ENCODE results near the gene KPNA2. TPM values are rescaled to one million over a fixed set of nuclear protein-coding genes. Genes with fewer than 3 reads are reported as not detected.
A peak's percentile ranks its signal among the peaks of the same experiment; 100 is the strongest.

Gene KPNA2
- polyA plus RNA-seq, 3 donors: 23.2 to 36.1 (median 23.2) TPM

DNA sequence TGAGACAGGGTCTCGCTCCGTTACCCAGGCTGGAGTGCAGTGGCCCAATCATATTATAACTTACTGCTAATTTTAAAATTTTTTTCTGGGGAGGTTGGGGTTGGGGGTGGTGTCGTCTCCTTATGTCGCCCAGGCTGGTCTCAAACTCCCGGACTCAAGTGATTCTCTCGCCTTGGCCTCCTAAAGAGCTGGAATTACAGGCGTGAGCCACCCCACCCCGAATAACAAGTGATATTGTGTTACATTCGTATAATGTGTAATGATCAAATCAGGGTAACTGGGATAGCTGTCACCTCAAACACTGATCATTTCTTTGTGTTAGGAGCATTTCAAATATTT, 16.2 kb upstream of the KPNA2 start:
- Histone ChIP-seq H3K4me1 (ENCODE audit: control insufficient read depth in 1 of 2, insufficient read depth in 2 of 2, low read length in 2 of 2) (peaks cover 7% of the 10 kb centered on the region in 2 donors), H3K27ac (ENCODE audit: low read depth in 1 of 2, low read length in 2 of 2) (no peak overlapping the region), H3K79me2 (ENCODE audit: insufficient read depth, low read length) (no peaks in the 10 kb centered on the region), H3K4me2 (replicated peaks; ENCODE audit: extremely low read depth, low read length, poor library complexity, severe bottlenecking) (peak overlapping the region; percentile 85), H3K9me3 (replicated peaks in 1 of 2; ENCODE audit: control insufficient read depth in 1 of 2, insufficient read depth in 1 of 2, low read length in 2 of 2) (no peaks in the 10 kb centered on the region), H4K20me1 (ENCODE audit: insufficient read depth, low read length) (no peaks in the 10 kb centered on the region), H3K9ac (ENCODE audit: insufficient read depth, low read length, poor library complexity, severe bottlenecking) (no peak overlapping the region), H3K4me3 (replicated peaks in 1 of 3; ENCODE audit: low read depth in 2 of 3, low read length in 3 of 3) (peak overlapping the region in 1 of 3 experiments; percentile 82), H2AFZ (ENCODE audit: insufficient read depth, low read depth, low read length, poor library complexity, severe bottlenecking) (no peak overlapping the region), H3K27me3 (ENCODE audit: control insufficient read depth in 2 of 2, insufficient read depth in 2 of 2, low read length in 2 of 2) (no peaks in the 10 kb centered on the region), H3K36me3 (replicated peaks in 1 of 2; ENCODE audit: control insufficient read depth in 1 of 2, insufficient read depth in 2 of 2, low read length in 2 of 2) (no peaks in the 10 kb centered on the region)
- Mint-ChIP-seq H3K4me3 (peak overlapping the region in 1 of 2 donors; percentile 70), H3K9me3 (peaks cover 0 to 4% (median 3%) of the 10 kb centered on the region in 7 donors), H3K27ac (peak overlapping the region in 6 of 7 donors; percentile 59 to 90 (median 72)), H3K4me1 (peaks cover 10% of the 10 kb centered on the region), H3K27me3 (ENCODE audit: low read depth in 3 of 3) (peaks cover 0 to 5% (median 4%) of the 10 kb centered on the region in 3 donors), H3K36me3 (no peaks in the 10 kb centered on the region)
- no CpG with 5 or more reads among the region's 9 CpGs for WGBS (ENCODE audit: insufficient coverage)
- DNase-seq: no peak
- TF ChIP-seq, protein P1, sequence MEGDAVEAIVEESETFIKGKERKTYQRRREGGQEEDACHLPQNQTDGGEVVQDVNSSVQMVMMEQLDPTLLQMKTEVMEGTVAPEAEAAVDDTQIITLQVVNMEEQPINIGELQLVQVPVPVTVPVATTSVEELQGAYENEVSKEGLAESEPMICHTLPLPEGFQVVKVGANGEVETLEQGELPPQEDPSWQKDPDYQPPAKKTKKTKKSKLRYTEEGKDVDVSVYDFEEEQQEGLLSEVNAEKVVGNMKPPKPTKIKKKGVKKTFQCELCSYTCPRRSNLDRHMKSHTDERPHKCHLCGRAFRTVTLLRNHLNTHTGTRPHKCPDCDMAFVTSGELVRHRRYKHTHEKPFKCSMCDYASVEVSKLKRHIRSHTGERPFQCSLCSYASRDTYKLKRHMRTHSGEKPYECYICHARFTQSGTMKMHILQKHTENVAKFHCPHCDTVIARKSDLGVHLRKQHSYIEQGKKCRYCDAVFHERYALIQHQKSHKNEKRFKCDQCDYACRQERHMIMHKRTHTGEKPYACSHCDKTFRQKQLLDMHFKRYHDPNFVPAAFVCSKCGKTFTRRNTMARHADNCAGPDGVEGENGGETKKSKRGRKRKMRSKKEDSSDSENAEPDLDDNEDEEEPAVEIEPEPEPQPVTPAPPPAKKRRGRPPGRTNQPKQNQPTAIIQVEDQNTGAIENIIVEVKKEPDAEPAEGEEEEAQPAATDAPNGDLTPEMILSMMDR (IDR thresholded peaks at IDR 0.05): no peak
- intact Hi-C loops (cut with micrococcal nuclease): no loop called here

DNA sequence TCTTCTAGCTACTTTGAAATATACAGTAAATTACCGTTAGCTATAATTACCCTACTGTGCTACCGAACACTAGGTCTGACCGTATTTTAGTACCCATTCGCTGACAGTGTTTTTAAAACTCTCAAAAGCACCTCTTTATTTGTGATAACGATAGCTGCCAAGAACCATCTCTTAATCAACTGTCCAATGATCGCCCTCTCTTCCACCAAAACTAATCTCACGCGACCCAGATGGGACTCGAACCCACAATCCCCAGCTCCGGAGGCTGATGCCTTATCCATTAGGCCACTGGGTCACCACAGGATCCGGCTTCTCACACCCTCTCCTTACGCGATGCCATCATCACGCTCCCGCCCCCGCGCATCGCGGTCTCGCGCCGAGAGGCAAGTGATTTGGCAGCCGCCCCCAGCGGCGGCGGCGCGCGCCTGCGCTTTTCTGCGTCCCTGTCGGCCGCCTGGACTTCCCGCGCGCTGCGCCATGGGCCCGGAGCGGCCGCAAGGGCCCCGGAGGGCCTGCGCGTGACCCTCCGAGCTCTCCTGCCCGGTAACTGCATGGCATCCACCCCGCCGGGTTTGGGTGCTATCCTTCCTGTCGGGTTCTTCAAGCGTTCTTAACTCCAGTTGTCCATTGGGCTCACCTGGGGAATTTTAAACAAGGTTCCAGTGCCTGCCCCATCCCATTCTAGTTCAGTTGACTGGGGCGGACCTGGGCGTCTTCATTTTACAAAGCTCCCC, 15.7 kb upstream of the KPNA2 start:
- peaks cover 10% of the 10 kb centered on the region for H3K4me1 Mint-ChIP-seq
- H2AFZ ChIP-seq (ENCODE audit: insufficient read depth, low read depth, low read length, poor library complexity, severe bottlenecking): peak overlapping the region; percentile 95
- WGBS (ENCODE audit: insufficient coverage): 1% methylated on average over 51 of the region's 51 CpGs
- peak overlapping the region; percentile 70 for H3K9ac ChIP-seq (ENCODE audit: insufficient read depth, low read length, poor library complexity, severe bottlenecking)
- no peaks in the 10 kb centered on the region for H3K36me3 Mint-ChIP-seq
- no peaks in the 10 kb centered on the region for H3K36me3 ChIP-seq (replicated peaks in 1 of 2; ENCODE audit: control insufficient read depth in 1 of 2, insufficient read depth in 2 of 2, low read length in 2 of 2)
- H3K27me3 Mint-ChIP-seq (ENCODE audit: low read depth in 3 of 3): peaks cover 0 to 6% (median 4%) of the 10 kb centered on the region in 3 donors
- H4K20me1 ChIP-seq (ENCODE audit: insufficient read depth, low read length): no peaks in the 10 kb centered on the region
- intact Hi-C loops (cut with micrococcal nuclease): no loop called here
- TF ChIP-seq, protein P1 (IDR thresholded peaks at IDR 0.05): peak; percentile 45
- no peaks in the 10 kb centered on the region for H3K79me2 ChIP-seq (ENCODE audit: insufficient read depth, low read length)
- H3K4me1 ChIP-seq (ENCODE audit: control insufficient read depth in 1 of 2, insufficient read depth in 2 of 2, low read length in 2 of 2): peaks cover 7% of the 10 kb centered on the region in 2 donors
- peak overlapping the region; percentile 85 for H3K4me2 ChIP-seq (replicated peaks; ENCODE audit: extremely low read depth, low read length, poor library complexity, severe bottlenecking)
- peaks cover 0 to 4% (median 3%) of the 10 kb centered on the region in 7 donors for H3K9me3 Mint-ChIP-seq
- H3K27ac ChIP-seq (ENCODE audit: low read depth in 1 of 2, low read length in 2 of 2): peak overlapping the region; percentile 43 to 55
- H3K4me3 ChIP-seq (replicated peaks in 1 of 3; ENCODE audit: low read depth in 2 of 3, low read length in 3 of 3): peak overlapping the region; percentile 65 to 82 (median 77)
- H3K4me3 Mint-ChIP-seq: peak overlapping the region; percentile 93 to 95
- no peaks in the 10 kb centered on the region for H3K27me3 ChIP-seq (ENCODE audit: control insufficient read depth in 2 of 2, insufficient read depth in 2 of 2, low read length in 2 of 2)
- no peaks in the 10 kb centered on the region for H3K9me3 ChIP-seq (replicated peaks in 1 of 2; ENCODE audit: control insufficient read depth in 1 of 2, insufficient read depth in 1 of 2, low read length in 2 of 2)
- peak overlapping the region; percentile 59 to 95 (median 87) for H3K27ac Mint-ChIP-seq
- peak; percentile 96 to 97 (median 96) for DNase-seq

Data from CD14-positive monocyte (primary cell).